Fibroblast of lung (primary cell): ENCODE data around the gene POLR1G. TPM values are rescaled to one million over a fixed set of nuclear protein-coding genes. Genes with fewer than 3 reads are reported as not detected.
"Not testable (repeated sequence)": the region's sequence is repeated elsewhere in the genome, so short reads cannot be mapped to it uniquely, and the experiment has no call there.

Experiments
- DNase-seq, 2 donors: peaks; one replicate each; pipeline versions ENCODE4 v3.0.0 to v3.0.0-alpha.2; 2010; ENCODE audit warnings: low read depth in 2 of 2
- H2AFZ ChIP-seq: 2 replicates; pipeline ENCODE4 v1.5.1; 2012; ENCODE audit warnings: low read length, control low read depth, inconsistent platforms
- H3K27ac ChIP-seq: 2 replicates; pipeline ENCODE4 v1.5.1; 2011; ENCODE audit warnings: low read length, control low read depth; ENCODE audit not compliant: insufficient read depth
- H3K27me3 ChIP-seq: 2 replicates; pipeline ENCODE4 v1.5.1; 2011; ENCODE audit warnings: mild to moderate bottlenecking, low read length; ENCODE audit not compliant: control insufficient read depth, insufficient read depth
- H3K36me3 ChIP-seq: 2 replicates; pipeline ENCODE4 v1.5.1; 2011; ENCODE audit warnings: low read length; ENCODE audit not compliant: control insufficient read depth, insufficient read depth
- H3K4me1 ChIP-seq: 2 replicates; pipeline ENCODE4 v1.5.1; 2011; ENCODE audit warnings: low read length; ENCODE audit not compliant: control insufficient read depth, insufficient read depth; ENCODE audit errors: extremely low read depth
- H3K4me2 ChIP-seq: 2 replicates; pipeline ENCODE4 v1.5.1; 2011; ENCODE audit warnings: low read length, control low read depth; ENCODE audit not compliant: insufficient read depth; ENCODE audit errors: extremely low read depth
- H3K4me3 ChIP-seq, 4 experiments: fragments of 200-600 bp in 1 of 4; sonication (generic) in 1 of 4; replicated peaks in 1 of 4; 2 replicates each; pipeline ENCODE4 v1.5.1; 2011 to 2016; ENCODE audit warnings: low read length in 4 of 4, low read depth in 3 of 4, mild to moderate bottlenecking in 3 of 4, control low read depth in 2 of 4, inconsistent platforms in 1 of 4, mixed read lengths in 1 of 4; ENCODE audit not compliant: insufficient read depth in 1 of 4; ENCODE audit errors: control extremely low read depth in 1 of 4
- H3K79me2 ChIP-seq: 2 replicates; pipeline ENCODE4 v1.5.1; 2012; ENCODE audit warnings: mild to moderate bottlenecking, low read length, inconsistent platforms; ENCODE audit not compliant: control insufficient read depth, insufficient read depth
- H3K9ac ChIP-seq: 2 replicates; pipeline ENCODE4 v1.5.1; 2011; ENCODE audit warnings: mild to moderate bottlenecking, low read length, control low read depth; ENCODE audit not compliant: insufficient read depth
- H3K9me3 ChIP-seq: 2 replicates; pipeline ENCODE4 v1.5.1; 2012; ENCODE audit warnings: low read depth, low read length; ENCODE audit not compliant: control insufficient read depth, insufficient read depth
- H4K20me1 ChIP-seq: 2 replicates; pipeline ENCODE4 v1.5.1; 2011; ENCODE audit warnings: low read length; ENCODE audit not compliant: control insufficient read depth, insufficient read depth; ENCODE audit errors: extremely low read depth
- CTCF ChIP-seq, 2 donors: IDR thresholded peaks in 1 of 2; conservative IDR thresholded peaks in 1 of 2; 1 replicate in 1 of 2; 2 replicates in 1 of 2; pipeline ENCODE4 v1.5.1; 2011 to 2012; ENCODE audit warnings: low read length in 2 of 2, control low read depth in 1 of 2, inconsistent platforms in 1 of 2, low read depth in 1 of 2, mild to moderate bottlenecking in 1 of 2
- EZH2 ChIP-seq: IDR thresholded peaks from 2 replicates; pipeline ENCODE4 v1.5.1; 2012; ENCODE audit warnings: low read length, control low read depth, mild to moderate bottlenecking; ENCODE audit errors: missing control alignments
- polyA plus RNA-seq, 2 donors: library from polyadenylated mRNA; depleted of rRNA in 1 of 2; stranded (reverse) in 1 of 2; unstranded in 1 of 2; fragments of >200 nt; gene quantifications; 2 replicates each; pipeline ENCODE4 v1.2.1, GENCODE V29; 2011 to 2012; ENCODE audit warnings: missing spikeins in 1 of 2
- total RNA-seq: library from RNA; depleted of rRNA; stranded (reverse); fragments of >200 nt; gene quantifications from 2 replicates; pipeline ENCODE4 v1.2.1, GENCODE V29; 2014

Gene POLR1G
- total and polyA plus RNA-seq, 2 donors (not counting 1 experiment from before 2014, with no cell fraction given) = 3.6 to 4.7 TPM

DNA sequence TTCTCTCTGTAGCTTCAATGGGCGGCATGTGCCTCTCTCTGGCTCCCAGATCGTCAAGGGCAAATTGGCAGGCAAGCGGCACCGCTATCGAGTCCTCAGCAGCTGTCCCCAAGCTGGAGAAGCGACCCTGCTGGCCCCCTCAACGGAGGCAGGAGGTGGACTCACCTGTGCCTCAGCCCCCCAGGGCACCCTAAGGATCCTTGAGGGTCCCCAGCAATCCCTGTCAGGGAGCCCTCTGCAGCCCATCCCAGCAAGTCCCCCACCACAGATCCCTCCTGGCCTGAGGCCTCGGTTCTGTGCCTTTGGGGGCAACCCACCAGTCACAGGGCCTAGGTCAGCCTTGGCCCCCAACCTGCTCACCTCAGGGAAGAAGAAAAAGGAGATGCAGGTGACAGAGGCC, 1.7 kb downstream of the POLR1G start:
- no peaks in the 10 kb centered on the region for H3K9me3 ChIP-seq
- no peaks in the 10 kb centered on the region for H3K36me3 ChIP-seq

GRCh38 chr19:45408830-45409556, 2.5 kb downstream of the POLR1G start:
- H3K36me3 ChIP-seq = peaks cover 5% of the 10 kb centered on the region
- TF ChIP-seq CTCF (conservative IDR thresholded peaks at IDR 0.05 in 1 of 2, IDR thresholded peaks at IDR 0.05 in 1 of 2; ENCODE audit: low read depth in 1 of 2, low read length in 2 of 2) (no peak), EZH2 (no peak)
- H3K4me3 ChIP-seq = no peak overlapping the region
- H3K4me2 ChIP-seq = no peak overlapping the region
- H3K9ac ChIP-seq = no peak overlapping the region
- no peak overlapping the region for H3K27ac ChIP-seq
- H3K79me2 ChIP-seq = peaks cover 6% of the 10 kb centered on the region
- no peaks in the 10 kb centered on the region for H4K20me1 ChIP-seq
- H3K4me1 ChIP-seq = peaks cover 3% of the 10 kb centered on the region
- H2AFZ ChIP-seq = no peak overlapping the region
- H3K27me3 ChIP-seq = no peaks in the 10 kb centered on the region
- H3K9me3 ChIP-seq = no peaks in the 10 kb centered on the region
- no peak for DNase-seq

More for the DNA sequence above, 1.7 kb downstream of the POLR1G start:
- no peaks in the 10 kb centered on the region for H3K27me3 ChIP-seq
- no peaks in the 10 kb centered on the region for H4K20me1 ChIP-seq
- no peak for DNase-seq
- peaks cover 8% of the 10 kb centered on the region for H3K4me1 ChIP-seq
- H2AFZ ChIP-seq = no peak overlapping the region
- no peak overlapping the region for H3K4me3 ChIP-seq
- H3K4me2 ChIP-seq = no peak overlapping the region
- TF ChIP-seq CTCF (conservative IDR thresholded peaks at IDR 0.05 in 1 of 2, IDR thresholded peaks at IDR 0.05 in 1 of 2; ENCODE audit: low read depth in 1 of 2, low read length in 2 of 2) (no peak), EZH2 (no peak)
- H3K27ac ChIP-seq = no peak overlapping the region
- H3K9ac ChIP-seq = no peak overlapping the region
- peaks cover 6% of the 10 kb centered on the region for H3K79me2 ChIP-seq

DNA sequence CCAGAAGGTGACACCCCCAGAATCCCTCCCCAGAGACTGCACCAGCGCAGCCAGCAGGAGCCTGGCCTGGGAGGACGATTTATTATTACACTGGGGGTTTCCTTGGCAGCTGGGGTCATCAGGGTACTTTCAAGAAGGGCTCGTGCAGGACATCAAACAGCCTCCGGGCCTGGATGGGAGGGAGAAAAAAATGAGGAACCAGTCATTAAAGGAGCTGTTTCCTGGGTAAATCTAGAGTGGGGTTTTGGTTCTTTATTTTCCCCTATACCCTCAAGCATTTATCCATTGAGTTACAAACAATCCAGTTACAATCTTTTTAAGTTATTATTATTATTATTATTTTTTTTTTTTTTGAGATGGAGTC, 3.1 kb downstream of the POLR1G start:
- Histone ChIP-seq H3K27ac (no peak overlapping the region), H4K20me1 (no peaks in the 10 kb centered on the region), H2AFZ (no peak overlapping the region), H3K4me3 (no peak overlapping the region), H3K27me3 (no peaks in the 10 kb centered on the region), H3K9ac (no peak overlapping the region), H3K9me3 (no peaks in the 10 kb centered on the region), H3K4me2 (no peak overlapping the region), H3K36me3 (peaks cover 6% of the 10 kb centered on the region), H3K4me1 (peaks cover 2% of the 10 kb centered on the region), H3K79me2 (peaks cover 6% of the 10 kb centered on the region)
- DNase-seq = no peak
- no peak for TF ChIP-seq CTCF (conservative IDR thresholded peaks at IDR 0.05 in 1 of 2, IDR thresholded peaks at IDR 0.05 in 1 of 2; ENCODE audit: low read depth in 1 of 2, low read length in 2 of 2)
- TF ChIP-seq EZH2 = no peak

GRCh38 chr19:45410330-45410729, 3.9 kb downstream of the POLR1G start:
- H3K4me3 ChIP-seq, DNase-seq, H4K20me1 ChIP-seq, H3K27ac ChIP-seq, H3K27me3 ChIP-seq, H2AFZ ChIP-seq, H3K9me3 ChIP-seq, H3K4me2 ChIP-seq, H3K4me1 ChIP-seq, H3K36me3 ChIP-seq, H3K79me2 ChIP-seq, H3K9ac ChIP-seq: not testable (repeated sequence)
